HCT116 (cell line): ENCODE results near the gene GPR17. TPM values are rescaled to one million over a fixed set of nuclear protein-coding genes. Genes with fewer than 3 reads are reported as not detected.

ENCODE experiments used
- ATAC-seq: fragments of 200-7000 bp; cut with Tn5 transposase; 2 replicates; pipeline ENCODE4 v1.9.1; 2020; ENCODE audit warnings: mild to moderate bottlenecking, moderate library complexity
- BruUV-seq: library from RNA; stranded (reverse); fragments of 400-500 nt; replicated peaks from 2 replicates; lab custom pipeline; 2021; lab: Mats Ljungman, UMichigan
- CTCF ChIA-PET: fragments of 300-600 bp; sonication (Branson Sonifier 250); formaldehyde crosslinking; loops from one replicate; lab custom pipeline; 2021; ENCODE audit warnings: antibody characterized with exemption; lab: Charles Lee
- POLR2A ChIA-PET: fragments of 300-600, 350-600 bp; sonication (Branson Sonifier 250); formaldehyde crosslinking; loops from one replicate; lab custom pipeline; 2021; ENCODE audit warnings: antibody characterized with exemption; lab: Charles Lee
- RAD21 ChIA-PET, 2 experiments: fragments of 300-600 bp; sonication (Branson Sonifier 250); formaldehyde crosslinking; loops; one replicate each; lab custom pipeline; 2023; ENCODE audit warnings: low total read pairs in 2 of 2; ENCODE audit not compliant: uncharacterized antibody in 2 of 2, unreplicated experiment in 2 of 2, low non-redundant PET in 1 of 2; lab: Charles Lee
- DNase-seq: peaks from one replicate; pipeline ENCODE4 v3.0.0-alpha.2; 2010; ENCODE audit warnings: low read depth, low spot score
- H2AFZ ChIP-seq: fragments of 200-600 bp; shearing (Covaris generic), sonication (generic); 2 replicates; pipeline ENCODE4 v1.6.1; 2017; ENCODE audit warnings: low read depth, mixed run types, mixed read lengths, antibody characterized with exemption, low read length; ENCODE audit not compliant: poor library complexity, severe bottlenecking
- H3K27ac ChIP-seq: 2 replicates; pipeline ENCODE4 v1.5.1; 2012; ENCODE audit warnings: low read depth, low read length
- H3K27me3 ChIP-seq: fragments of 200-600 bp; sonication (generic); 2 replicates; pipeline ENCODE4 v1.6.1; 2016; ENCODE audit warnings: mixed run types, low read length, mixed read lengths; ENCODE audit not compliant: insufficient read depth
- H3K36me3 ChIP-seq, 2 experiments: fragments of 200-500 bp in 1 of 2; fragments of 200-600 bp in 1 of 2; sonication (Bioruptor generic) in 1 of 2; sonication (generic) in 1 of 2; 2 replicates each; pipeline versions ENCODE4 v1.5.1 to v1.6.1; 2014 to 2016; ENCODE audit warnings: low read length in 2 of 2, inconsistent platforms in 1 of 2, mixed read lengths in 1 of 2, mixed run types in 1 of 2; ENCODE audit not compliant: insufficient read depth in 2 of 2, control insufficient read depth in 1 of 2
- H3K4me1 ChIP-seq, 2 experiments: fragments of 200-600 bp in 1 of 2; sonication (generic) in 1 of 2; 2 replicates each; pipeline versions ENCODE4 v1.5.1 to v1.6.1; 2012 to 2017; ENCODE audit warnings: low read length in 2 of 2, inconsistent platforms in 1 of 2, mild to moderate bottlenecking in 1 of 2, mixed read lengths in 1 of 2, mixed run types in 1 of 2, moderate library complexity in 1 of 2; ENCODE audit not compliant: insufficient read depth in 2 of 2, control insufficient read depth in 1 of 2
- H3K4me2 ChIP-seq: fragments of 200-600 bp; sonication (generic); 2 replicates; pipeline ENCODE4 v1.6.1; 2017; ENCODE audit warnings: mixed run types, low read length, mixed read lengths
- H3K4me3 ChIP-seq, 2 experiments: fragments of 200-600 bp in 1 of 2; sonication (generic) in 1 of 2; replicated peaks in 1 of 2; 2 replicates each; pipeline ENCODE4 v1.5.1; 2011 to 2016; ENCODE audit warnings: low read length in 2 of 2, control low read depth in 1 of 2, low read depth in 1 of 2, mild to moderate bottlenecking in 1 of 2, mixed read lengths in 1 of 2, mixed run types in 1 of 2
- H3K79me2 ChIP-seq: fragments of 200-600 bp; sonication (generic); 2 replicates; pipeline ENCODE4 v1.6.1; 2017; ENCODE audit warnings: mild to moderate bottlenecking, mixed run types, low read length, moderate library complexity, mixed read lengths; ENCODE audit not compliant: insufficient read depth
- H3K9ac ChIP-seq: fragments of 200-600 bp; sonication (generic); 2 replicates; pipeline ENCODE4 v1.6.1; 2016; ENCODE audit warnings: low read length, mixed read lengths
- H3K9me2 ChIP-seq: fragments of 200-600 bp; sonication (generic), shearing (Covaris generic); 2 replicates; pipeline ENCODE4 v1.6.1; 2017; ENCODE audit warnings: mixed run types, mild to moderate bottlenecking, moderate library complexity; ENCODE audit not compliant: insufficient read depth
- H3K9me3 ChIP-seq, 2 experiments: fragments of 200-500 bp in 1 of 2; fragments of 200-600 bp in 1 of 2; sonication (Bioruptor generic) in 1 of 2; sonication (generic) in 1 of 2; 2 replicates each; pipeline ENCODE4 v1.6.1; 2014 to 2017; ENCODE audit warnings: low read length in 2 of 2, mixed read lengths in 2 of 2, inconsistent platforms in 1 of 2, low read depth in 1 of 2, mild to moderate bottlenecking in 1 of 2, mixed run types in 1 of 2, moderate library complexity in 1 of 2; ENCODE audit not compliant: control insufficient read depth in 1 of 2, insufficient read depth in 1 of 2
- H4K20me1 ChIP-seq: fragments of 200-600 bp; sonication (generic), shearing (Covaris generic); 2 replicates; pipeline ENCODE4 v1.6.1; 2017; ENCODE audit warnings: mixed run types, mild to moderate bottlenecking, moderate library complexity; ENCODE audit not compliant: insufficient read depth
- ATF3 ChIP-seq: IDR thresholded peaks from 2 replicates; pipeline ENCODE4 v1.6.1; 2012
- CBX3 ChIP-seq: IDR thresholded peaks from 2 replicates; pipeline ENCODE4 v1.6.1; 2012; ENCODE audit warnings: low read depth
- CEBPB ChIP-seq: IDR thresholded peaks from 2 replicates; pipeline ENCODE4 v1.6.1; 2012; ENCODE audit warnings: low read depth
- EGR1 ChIP-seq: IDR thresholded peaks from 2 replicates; pipeline ENCODE4 v1.6.1; 2012; ENCODE audit warnings: low read depth
- ELF1 ChIP-seq: IDR thresholded peaks from 2 replicates; pipeline ENCODE4 v1.6.1; 2012; ENCODE audit warnings: low read depth, borderline replicate concordance
- EZH2phosphoT487 ChIP-seq: fragments of 200-600 bp; IDR thresholded peaks from 2 replicates; pipeline ENCODE4 v1.6.1; 2018; ENCODE audit warnings: antibody characterized with exemption, borderline replicate concordance
- JUND ChIP-seq: IDR thresholded peaks from 2 replicates; pipeline ENCODE4 v1.6.1; 2012
- POLR2A ChIP-seq: IDR thresholded peaks from 2 replicates; pipeline ENCODE4 v1.7.0; 2011; ENCODE audit warnings: borderline replicate concordance; ENCODE audit not compliant: insufficient read depth, insufficient read length; ENCODE audit errors: extremely low read depth
- RAD21 ChIP-seq: IDR thresholded peaks from 2 replicates; pipeline ENCODE4 v1.6.1; 2012; ENCODE audit warnings: low read depth, mild to moderate bottlenecking
- REST ChIP-seq: IDR thresholded peaks from 2 replicates; pipeline ENCODE4 v1.6.1; 2012; ENCODE audit warnings: low read depth
- SIN3A ChIP-seq: IDR thresholded peaks from 2 replicates; pipeline ENCODE4 v1.6.1; 2012; ENCODE audit warnings: low read depth
- SP1 ChIP-seq: IDR thresholded peaks from 2 replicates; pipeline ENCODE4 v1.6.1; 2012; ENCODE audit warnings: low read depth
- YY1 ChIP-seq: IDR thresholded peaks from 2 replicates; pipeline ENCODE4 v1.6.1; 2011; ENCODE audit warnings: low read length, low read depth, moderate library complexity, mild to moderate bottlenecking; ENCODE audit not compliant: insufficient replicate concordance; ENCODE audit errors: extremely low read depth
- ZBTB33 ChIP-seq: IDR thresholded peaks from 2 replicates; pipeline ENCODE4 v1.6.1; 2011; ENCODE audit warnings: mild to moderate bottlenecking, low read length, moderate library complexity; ENCODE audit not compliant: insufficient replicate concordance; ENCODE audit errors: extremely low read depth
- ZFX ChIP-seq: fragments of 450-650 bp; IDR thresholded peaks from 2 replicates; pipeline ENCODE4 v1.6.1; 2017
- intact Hi-C: fragments of 100-400 bp; cut with micrococcal nuclease; formaldehyde crosslinking; loops from 2 replicates; pipeline ENCODE4 v1.10.0; 2022
- total RNA-seq: library from RNA; stranded (reverse); gene quantifications from one replicate; pipeline ENCODE4 v1.2.1, GENCODE V29; 2021; ENCODE audit not compliant: unreplicated experiment

GPR17 gene
- total RNA-seq, 1 experiment from 2014 or later = not detected

- no TSS peak for BruUV-seq
- no peak overlapping the region for H3K9ac ChIP-seq
- CTCF ChIA-PET = interaction anchor here (1.2 to 1.6 kb wide), 2 partner anchors 10 to 92 kb away, joined by 3 to 4 read pairs; no protein-coding TSS in a partner anchor
Measured at GRCh38 chr2:127683757-127684156, 37.8 kb downstream of the GPR17 start.

More at GRCh38 chr2:127683757-127684156, 37.8 kb downstream of the GPR17 start:
- no peaks in the 10 kb centered on the region for H4K20me1 ChIP-seq
- no peak overlapping the region for H3K27ac ChIP-seq
- ChIA-PET RAD21 (no interaction called here), POLR2A (no interaction called here)
- no peaks in the 10 kb centered on the region for H3K9me2 ChIP-seq
- no peak overlapping the region for H3K4me3 ChIP-seq
- no peaks in the 10 kb centered on the region for H3K4me1 ChIP-seq
- TF ChIP-seq REST (no peak), EZH2phosphoT487 (no peak), ELF1 (no peak), ZFX (no peak), ATF3 (no peak), POLR2A (no peak), CEBPB (no peak), EGR1 (no peak), CBX3 (no peak), JUND (no peak), YY1 (no peak), SP1 (no peak), RAD21 (no peak), ZBTB33 (no peak), SIN3A (no peak)
- H3K9me3 ChIP-seq = peaks cover 0 to 5% of the 10 kb centered on the region in 2 experiments; a peak in 1 of 4 replicates
- H2AFZ ChIP-seq = no peak overlapping the region
- H3K4me2 ChIP-seq = no peak overlapping the region
- no peak for ATAC-seq
- H3K27me3 ChIP-seq = no peaks in the 10 kb centered on the region
- intact Hi-C loops = no loop called here
- no peak for DNase-seq
- no peaks in the 10 kb centered on the region for H3K36me3 ChIP-seq
- no peaks in the 10 kb centered on the region for H3K79me2 ChIP-seq
